GM12878 (cell line): Measurements from ENCODE around the gene NUAK1. TPM values are rescaled to one million over a fixed set of nuclear protein-coding genes. Genes with fewer than 3 reads are reported as not detected.

ENCODE experiments used
- ATAC-seq: fragments of 200-7000 bp; cut with Tn5 transposase; 3 replicates; pipeline ENCODE4 v1.9.1; 2020; ENCODE audit warnings: mild to moderate bottlenecking, moderate library complexity
- BruUV-seq: library from RNA; stranded (reverse); fragments of 400-500 nt; replicated peaks from 2 replicates; lab custom pipeline; 2021; lab: Mats Ljungman, UMichigan
- CTCF ChIA-PET: fragments of 300-600 bp; sonication (Branson Sonifier 250); formaldehyde crosslinking; extraction: SDS; loops from one replicate; lab custom pipeline; 2021; ENCODE audit warnings: inconsistent platforms; lab: Yijun Ruan, JAX
- POLR2A ChIA-PET: fragments of 350-600 bp; formaldehyde crosslinking; extraction: SDS; loops from one replicate; lab custom pipeline; 2021; ENCODE audit warnings: inconsistent platforms; lab: Charles Lee
- RAD21 ChIA-PET: fragments of 300-600 bp; sonication (Branson Sonifier 250); formaldehyde crosslinking; loops from one replicate; lab custom pipeline; 2023; ENCODE audit warnings: antibody characterized with exemption; ENCODE audit not compliant: unreplicated experiment; lab: Charles Lee
- SMC1A ChIA-PET: fragments of 300-600 bp; sonication (Branson Sonifier 250); formaldehyde crosslinking; loops from one replicate; lab custom pipeline; 2023; ENCODE audit not compliant: unreplicated experiment, uncharacterized antibody; lab: Charles Lee
- DNase-seq: peaks from one replicate; pipeline ENCODE4 v3.0.0-alpha.2; 2011; ENCODE audit warnings: low read depth, low spot score
- FAIRE-seq: peaks from 3 replicates; lab custom pipeline; 2011; peaks lifted over from hg19 to GRCh38; lab: Jason Lieb, UNC
- H2AFZ ChIP-seq: 2 replicates; pipeline ENCODE4 v1.6.0; 2011; ENCODE audit warnings: low read depth, low read length, control low read depth; ENCODE audit not compliant: control insufficient read depth
- H3K27ac ChIP-seq: 2 replicates; pipeline ENCODE4 v1.5.1; 2011; ENCODE audit warnings: control low read depth; ENCODE audit not compliant: control insufficient read depth, insufficient read depth
- H3K27me3 ChIP-seq, 2 experiments: replicated peaks in 1 of 2; 2 replicates each; pipeline versions ENCODE4 v1.6.0 to v1.6.1; 2011; ENCODE audit warnings: low read length in 1 of 2; ENCODE audit not compliant: control insufficient read depth in 2 of 2, insufficient read depth in 2 of 2
- H3K36me3 ChIP-seq, 2 experiments: 2 replicates each; pipeline ENCODE4 v1.5.1; 2011; ENCODE audit warnings: low read length in 1 of 2; ENCODE audit not compliant: control insufficient read depth in 2 of 2, insufficient read depth in 2 of 2
- H3K4me1 ChIP-seq: 2 replicates; pipeline ENCODE4 v1.6.1; 2011; ENCODE audit warnings: mild to moderate bottlenecking, low read length, moderate library complexity, mixed read lengths; ENCODE audit not compliant: control insufficient read depth, insufficient read depth
- H3K4me2 ChIP-seq: 2 replicates; pipeline ENCODE4 v1.6.0; 2011; ENCODE audit warnings: control low read depth; ENCODE audit not compliant: control insufficient read depth, insufficient read depth
- H3K4me3 ChIP-seq: fragments of 200-600 bp; sonication (generic); 2 replicates; pipeline ENCODE4 v1.5.1; 2016
- H3K79me2 ChIP-seq: 2 replicates; pipeline ENCODE4 v1.6.0; 2011; ENCODE audit warnings: low read length; ENCODE audit not compliant: control insufficient read depth, insufficient read depth
- H3K9ac ChIP-seq: 2 replicates; pipeline ENCODE4 v1.8.0; 2011; ENCODE audit warnings: low read length, control low read depth, mixed read lengths; ENCODE audit not compliant: control insufficient read depth, insufficient read depth
- H3K9me3 ChIP-seq: replicated peaks from 3 replicates; pipeline ENCODE4 v1.5.1; 2011; ENCODE audit warnings: mild to moderate bottlenecking, low read length; ENCODE audit not compliant: control insufficient read depth, insufficient read depth
- H4K20me1 ChIP-seq: 2 replicates; pipeline ENCODE4 v1.6.0; 2011; ENCODE audit not compliant: control insufficient read depth, insufficient read depth
- CBFB ChIP-seq: IDR thresholded peaks from 2 replicates; pipeline ENCODE4 v1.6.1; 2016; ENCODE audit warnings: antibody characterized with exemption, low read depth
- CBX3 ChIP-seq: fragments of 200-600 bp; sonication (generic); IDR thresholded peaks from 2 replicates; pipeline ENCODE4 v1.6.1; 2016; ENCODE audit warnings: low read depth, borderline replicate concordance
- FOS ChIP-seq: IDR thresholded peaks from 3 replicates; pipeline ENCODE4 v1.6.1; 2011; ENCODE audit warnings: borderline replicate concordance; ENCODE audit not compliant: insufficient read length; ENCODE audit errors: extremely low read depth
- IRF4 ChIP-seq: IDR thresholded peaks from 2 replicates; pipeline ENCODE4 v1.6.1; 2011; ENCODE audit warnings: low read depth, low read length
- JUNB ChIP-seq: IDR thresholded peaks from 2 replicates; pipeline ENCODE4 v1.6.1; 2016; ENCODE audit warnings: antibody characterized with exemption, mild to moderate bottlenecking
- LARP7 ChIP-seq: fragments of 450-650 bp; IDR thresholded peaks from 2 replicates; pipeline ENCODE4 v1.6.1; 2017; ENCODE audit warnings: mild to moderate bottlenecking
- RB1 ChIP-seq: fragments of 450-650 bp; formaldehyde crosslinking; IDR thresholded peaks from 2 replicates; pipeline ENCODE4 v1.6.1; 2017; ENCODE audit warnings: mild to moderate bottlenecking, borderline replicate concordance
- RUNX3 ChIP-seq: IDR thresholded peaks from 2 replicates; pipeline ENCODE4 v1.6.1; 2012; ENCODE audit warnings: low read length, inconsistent platforms
- SRF ChIP-seq, 2 experiments: IDR thresholded peaks; 2 replicates each; pipeline ENCODE4 v1.6.1; 2011; ENCODE audit warnings: low read depth in 2 of 2, low read length in 2 of 2, mild to moderate bottlenecking in 1 of 2, moderate library complexity in 1 of 2
- ZSCAN29 ChIP-seq: fragments of 450-650 bp; IDR thresholded peaks from 2 replicates; pipeline ENCODE4 v1.6.1; 2017; ENCODE audit warnings: mild to moderate bottlenecking, moderate library complexity
- WGBS: methylation state at CpG from one replicate; pipeline ENCODE4 v1.1.6; 2016; ENCODE audit warnings: low lambda C conversion rate; ENCODE audit not compliant: insufficient replicate concordance, insufficient coverage; ENCODE audit errors: missing lambda C conversion rate; 5-methylcytosine and 5-hydroxymethylcytosine counted together
- in situ Hi-C: fragments of 300-500 bp; cut with MboI; formaldehyde crosslinking; loops from 9 replicates; pipeline ENCODE4 v1.14.3; 2018; ENCODE audit warnings: mixed read lengths
- intact Hi-C: fragments of 100-400 bp; cut with micrococcal nuclease; formaldehyde crosslinking; loops from one replicate; pipeline ENCODE4 v1.14.2; 2022; ENCODE audit not compliant: unreplicated experiment
- polyA plus RNA-seq, 11 experiments: library from polyadenylated mRNA; depleted of rRNA in 4 of 11; unstranded in 6 of 11; stranded (reverse) in 5 of 11; fragments of >200 nt; fragmentation: Nextera tagmentation in 4 of 11; fragmentation: Illumina TruSeq in 1 of 11; extraction: Ambion mirVana in 4 of 11; extraction: Trizol in 1 of 11; gene quantifications; 1 replicate in 1 of 11; 2 replicates in 10 of 11; pipeline versions ENCODE4 v1.2.1 to v1.2.3, GENCODE V29; 2011 to 2016; ENCODE audit warnings: inconsistent platforms in 2 of 11, missing spikeins in 2 of 11, low read depth in 1 of 11
- total RNA-seq, 4 experiments: library from RNA; depleted of rRNA in 3 of 4; stranded (reverse); fragments of >200 nt in 3 of 4; fragmentation: Illumina TruSeq in 1 of 4; extraction: Trizol in 1 of 4; gene quantifications; 2 replicates each; pipeline versions ENCODE4 v1.2.1 to v1.2.3, GENCODE V29; 2013 to 2021
- TF ChIP-seq, protein P1 (sequence below): IDR thresholded peaks from 2 replicates; pipeline ENCODE4 v1.6.1; 2011; ENCODE audit warnings: borderline replicate concordance, low read depth, mild to moderate bottlenecking, moderate library complexity, low read length; ENCODE audit not compliant: insufficient read depth, poor library complexity, severe bottlenecking
- TF ChIP-seq, protein P2 (sequence below): IDR thresholded peaks from 2 replicates; pipeline ENCODE4 v1.6.1; 2012; ENCODE audit warnings: low read depth, low read length, improper control_type of control experiment
- TF ChIP-seq, protein P3 (sequence below): fragments of 450-650 bp; IDR thresholded peaks from 2 replicates; pipeline ENCODE4 v1.6.1; 2017; ENCODE audit warnings: low read depth, mild to moderate bottlenecking, moderate library complexity
- TF ChIP-seq, protein P4 (sequence below): fragments of 450-650 bp; IDR thresholded peaks from 2 replicates; pipeline ENCODE4 v1.6.1; 2017; ENCODE audit warnings: antibody characterized with exemption, mild to moderate bottlenecking, moderate library complexity
- TF ChIP-seq, protein P5 (sequence below): fragments of 450-650 bp; IDR thresholded peaks from 2 replicates; pipeline ENCODE4 v1.6.1; 2017; ENCODE audit warnings: borderline replicate concordance

Gene NUAK1
- total and polyA plus RNA-seq, 10 of the 15 experiments (the other 5 are each of a cell fraction or from before 2014, with no cell fraction given): 0.03 to 0.42 (median 0.08) TPM; not detected in 2

DNA sequence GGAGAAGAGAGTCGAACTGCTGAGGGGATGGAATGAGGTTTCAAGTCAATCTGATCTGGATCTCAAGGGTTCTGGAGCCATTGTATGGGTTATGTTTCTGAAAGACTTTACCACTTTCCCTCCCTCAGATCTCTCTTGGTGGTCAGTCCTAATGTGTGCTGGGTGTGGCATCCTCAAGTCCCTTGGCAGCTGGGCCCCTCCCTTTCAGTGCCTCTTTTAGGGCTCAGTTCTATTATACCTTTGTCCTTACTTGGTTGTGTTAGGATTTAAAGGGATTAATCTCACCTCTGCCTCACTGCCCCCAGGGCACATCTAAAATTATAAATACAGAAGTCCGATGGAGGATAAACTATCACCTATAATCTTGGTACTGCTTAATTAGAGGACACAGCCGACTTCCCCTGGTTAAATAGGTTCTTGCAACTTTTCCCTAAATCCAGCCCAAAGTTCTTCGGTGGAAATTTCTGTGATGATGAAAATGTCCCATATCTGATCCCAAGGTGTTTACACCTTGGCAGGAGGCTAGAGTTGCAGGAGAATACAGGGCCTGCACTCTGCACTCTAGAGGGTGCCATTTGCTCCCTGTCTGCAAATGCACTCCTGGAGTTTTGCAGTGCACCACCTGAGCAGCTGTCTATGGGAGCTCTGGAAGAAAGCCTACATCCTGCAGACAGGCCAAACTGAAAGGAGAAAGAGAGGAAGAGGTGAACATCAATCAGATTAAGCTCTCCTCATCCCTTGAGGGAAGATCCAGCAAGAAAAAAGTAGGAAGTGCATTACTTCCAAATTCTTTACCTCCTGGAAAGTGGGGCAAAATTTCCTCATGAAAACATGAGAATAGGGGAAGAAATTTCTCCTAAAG, 106.8 kb downstream of the NUAK1 start:
- Histone ChIP-seq H3K9me3 (no peaks in the 10 kb centered on the region), H2AFZ (no peak overlapping the region), H3K4me2 (no peak overlapping the region), H3K4me1 (no peaks in the 10 kb centered on the region), H3K36me3 (no peaks in the 10 kb centered on the region), H4K20me1 (no peaks in the 10 kb centered on the region), H3K27ac (no peak overlapping the region), H3K79me2 (no peaks in the 10 kb centered on the region), H3K9ac (no peak overlapping the region), H3K27me3 (no peaks in the 10 kb centered on the region; a peak in 1 of 4 replicates), H3K4me3 (no peak overlapping the region)
- no peak for FAIRE-seq
- ChIA-PET SMC1A (no interaction called here), CTCF (interaction anchor here (1.3 kb wide), 1 partner anchor 81 kb away, joined by 3 read pairs; no protein-coding TSS in a partner anchor), RAD21 (no interaction called here), POLR2A (no interaction called here)
- DNase-seq: no peak
- 41% methylated on average over 4 of the region's 4 CpGs for WGBS
- intact Hi-C loops: no loop called here
- no peak for ATAC-seq
- BruUV-seq: no TSS peak
- in situ Hi-C loops: no loop called here
- TF ChIP-seq, protein P1, sequence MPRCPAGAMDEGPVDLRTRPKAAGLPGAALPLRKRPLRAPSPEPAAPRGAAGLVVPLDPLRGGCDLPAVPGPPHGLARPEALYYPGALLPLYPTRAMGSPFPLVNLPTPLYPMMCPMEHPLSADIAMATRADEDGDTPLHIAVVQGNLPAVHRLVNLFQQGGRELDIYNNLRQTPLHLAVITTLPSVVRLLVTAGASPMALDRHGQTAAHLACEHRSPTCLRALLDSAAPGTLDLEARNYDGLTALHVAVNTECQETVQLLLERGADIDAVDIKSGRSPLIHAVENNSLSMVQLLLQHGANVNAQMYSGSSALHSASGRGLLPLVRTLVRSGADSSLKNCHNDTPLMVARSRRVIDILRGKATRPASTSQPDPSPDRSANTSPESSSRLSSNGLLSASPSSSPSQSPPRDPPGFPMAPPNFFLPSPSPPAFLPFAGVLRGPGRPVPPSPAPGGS: no peak
- TF ChIP-seq, protein P2, sequence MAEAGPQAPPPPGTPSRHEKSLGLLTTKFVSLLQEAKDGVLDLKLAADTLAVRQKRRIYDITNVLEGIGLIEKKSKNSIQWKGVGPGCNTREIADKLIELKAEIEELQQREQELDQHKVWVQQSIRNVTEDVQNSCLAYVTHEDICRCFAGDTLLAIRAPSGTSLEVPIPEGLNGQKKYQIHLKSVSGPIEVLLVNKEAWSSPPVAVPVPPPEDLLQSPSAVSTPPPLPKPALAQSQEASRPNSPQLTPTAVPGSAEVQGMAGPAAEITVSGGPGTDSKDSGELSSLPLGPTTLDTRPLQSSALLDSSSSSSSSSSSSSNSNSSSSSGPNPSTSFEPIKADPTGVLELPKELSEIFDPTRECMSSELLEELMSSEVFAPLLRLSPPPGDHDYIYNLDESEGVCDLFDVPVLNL: no peak
- TF ChIP-seq LARP7 (no peak), JUNB (no peak), CBX3 (no peak), IRF4 (no peak), ZSCAN29 (no peak), RUNX3 (no peak), SRF (IDR thresholded peaks at IDR 0.05; ENCODE audit: low read depth in 2 of 2, low read length in 2 of 2) (no peak), RB1 (no peak), FOS (no peak), CBFB (no peak)
- TF ChIP-seq, protein P3, sequence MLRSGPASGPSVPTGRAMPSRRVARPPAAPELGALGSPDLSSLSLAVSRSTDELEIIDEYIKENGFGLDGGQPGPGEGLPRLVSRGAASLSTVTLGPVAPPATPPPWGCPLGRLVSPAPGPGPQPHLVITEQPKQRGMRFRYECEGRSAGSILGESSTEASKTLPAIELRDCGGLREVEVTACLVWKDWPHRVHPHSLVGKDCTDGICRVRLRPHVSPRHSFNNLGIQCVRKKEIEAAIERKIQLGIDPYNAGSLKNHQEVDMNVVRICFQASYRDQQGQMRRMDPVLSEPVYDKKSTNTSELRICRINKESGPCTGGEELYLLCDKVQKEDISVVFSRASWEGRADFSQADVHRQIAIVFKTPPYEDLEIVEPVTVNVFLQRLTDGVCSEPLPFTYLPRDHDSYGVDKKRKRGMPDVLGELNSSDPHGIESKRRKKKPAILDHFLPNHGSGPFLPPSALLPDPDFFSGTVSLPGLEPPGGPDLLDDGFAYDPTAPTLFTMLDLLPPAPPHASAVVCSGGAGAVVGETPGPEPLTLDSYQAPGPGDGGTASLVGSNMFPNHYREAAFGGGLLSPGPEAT: no peak
- TF ChIP-seq, protein P4, sequence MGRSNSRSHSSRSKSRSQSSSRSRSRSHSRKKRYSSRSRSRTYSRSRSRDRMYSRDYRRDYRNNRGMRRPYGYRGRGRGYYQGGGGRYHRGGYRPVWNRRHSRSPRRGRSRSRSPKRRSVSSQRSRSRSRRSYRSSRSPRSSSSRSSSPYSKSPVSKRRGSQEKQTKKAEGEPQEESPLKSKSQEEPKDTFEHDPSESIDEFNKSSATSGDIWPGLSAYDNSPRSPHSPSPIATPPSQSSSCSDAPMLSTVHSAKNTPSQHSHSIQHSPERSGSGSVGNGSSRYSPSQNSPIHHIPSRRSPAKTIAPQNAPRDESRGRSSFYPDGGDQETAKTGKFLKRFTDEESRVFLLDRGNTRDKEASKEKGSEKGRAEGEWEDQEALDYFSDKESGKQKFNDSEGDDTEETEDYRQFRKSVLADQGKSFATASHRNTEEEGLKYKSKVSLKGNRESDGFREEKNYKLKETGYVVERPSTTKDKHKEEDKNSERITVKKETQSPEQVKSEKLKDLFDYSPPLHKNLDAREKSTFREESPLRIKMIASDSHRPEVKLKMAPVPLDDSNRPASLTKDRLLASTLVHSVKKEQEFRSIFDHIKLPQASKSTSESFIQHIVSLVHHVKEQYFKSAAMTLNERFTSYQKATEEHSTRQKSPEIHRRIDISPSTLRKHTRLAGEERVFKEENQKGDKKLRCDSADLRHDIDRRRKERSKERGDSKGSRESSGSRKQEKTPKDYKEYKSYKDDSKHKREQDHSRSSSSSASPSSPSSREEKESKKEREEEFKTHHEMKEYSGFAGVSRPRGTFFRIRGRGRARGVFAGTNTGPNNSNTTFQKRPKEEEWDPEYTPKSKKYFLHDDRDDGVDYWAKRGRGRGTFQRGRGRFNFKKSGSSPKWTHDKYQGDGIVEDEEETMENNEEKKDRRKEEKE: no peak
- TF ChIP-seq, protein P5, sequence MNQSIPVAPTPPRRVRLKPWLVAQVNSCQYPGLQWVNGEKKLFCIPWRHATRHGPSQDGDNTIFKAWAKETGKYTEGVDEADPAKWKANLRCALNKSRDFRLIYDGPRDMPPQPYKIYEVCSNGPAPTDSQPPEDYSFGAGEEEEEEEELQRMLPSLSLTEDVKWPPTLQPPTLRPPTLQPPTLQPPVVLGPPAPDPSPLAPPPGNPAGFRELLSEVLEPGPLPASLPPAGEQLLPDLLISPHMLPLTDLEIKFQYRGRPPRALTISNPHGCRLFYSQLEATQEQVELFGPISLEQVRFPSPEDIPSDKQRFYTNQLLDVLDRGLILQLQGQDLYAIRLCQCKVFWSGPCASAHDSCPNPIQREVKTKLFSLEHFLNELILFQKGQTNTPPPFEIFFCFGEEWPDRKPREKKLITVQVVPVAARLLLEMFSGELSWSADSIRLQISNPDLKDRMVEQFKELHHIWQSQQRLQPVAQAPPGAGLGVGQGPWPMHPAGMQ: no peak
